Activated gamma-delta T cell treated with Interleukin-2 at 50 U/mL for 16 hours (primary cell): ENCODE results near the gene NUP210.

Experiments used
- DNase-seq: peaks from one replicate; pipeline ENCODE4 v3.0.0-alpha.2; 2020

The NUP210 gene

DNA sequence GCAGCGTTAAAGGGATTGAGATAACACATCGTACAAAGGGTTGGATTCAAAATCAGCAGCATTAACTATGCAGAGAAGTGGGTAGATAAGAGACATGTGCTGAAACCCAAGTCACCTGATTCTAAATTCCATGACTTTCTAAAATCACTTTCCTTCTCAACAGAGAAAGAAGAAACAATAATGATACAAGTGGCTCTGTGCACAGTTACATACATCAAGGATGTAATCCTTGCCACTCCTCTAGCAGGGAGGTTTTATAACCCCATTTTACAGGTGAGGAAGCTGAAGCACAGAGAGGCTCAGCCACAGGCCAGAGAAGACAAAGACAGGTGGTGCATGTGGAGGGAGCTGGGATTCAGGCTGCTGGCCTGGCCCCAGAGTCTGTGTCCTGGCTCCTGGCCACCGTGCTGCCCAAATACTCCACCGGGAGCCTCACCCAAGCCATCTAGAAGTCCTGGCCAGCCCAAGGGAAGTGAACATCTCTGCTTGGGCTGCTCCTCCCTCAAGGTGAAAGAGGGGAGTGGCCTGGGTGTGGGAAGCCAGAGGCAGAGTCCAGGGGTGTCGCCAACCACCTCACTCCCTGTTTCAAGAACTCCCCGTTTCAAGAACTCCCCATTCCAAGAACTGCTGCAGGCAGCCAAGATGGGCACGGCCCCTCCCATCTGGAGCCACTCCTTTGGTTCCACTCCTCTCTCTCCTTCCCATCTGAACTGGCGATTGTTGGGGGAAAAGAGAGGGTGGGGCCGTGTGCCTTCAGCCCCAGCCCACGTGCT, 147.1 kb downstream of the NUP210 start:
- no peak for DNase-seq

GRCh38 chr3:13269711-13270378, 150.3 kb downstream of the NUP210 start:
- no peak for DNase-seq

GRCh38 chr3:13268961-13269441, 151.1 kb downstream of the NUP210 start:
- DNase-seq = no peak

- DNase-seq = no peak
These were observed 152.0 kb downstream of the NUP210 start for GRCh38 chr3:13268120-13268519.

- DNase-seq = no peak
These were observed 153.3 kb downstream of the NUP210 start for GRCh38 chr3:13266651-13267362.
